GM19463 (cell line): ENCODE data around the gene PLEKHH3.
"Not testable (repeated sequence)": the region's sequence is repeated elsewhere in the genome, so short reads cannot be mapped to it uniquely, and the experiment has no call there.

ENCODE experiments used
- ATAC-seq: cut with Tn5 transposase; IDR thresholded peaks from one replicate; pipeline ENCODE4 v1.9.1; 2021; ENCODE audit warnings: mild to moderate bottlenecking, moderate library complexity; ENCODE audit not compliant: unreplicated experiment

Gene PLEKHH3

GRCh38 chr17:42642336-42642735 lies 34.5 kb downstream of the PLEKHH3 start:
- no peak for ATAC-seq

GRCh38 chr17:42640121-42640520 lies 36.7 kb downstream of the PLEKHH3 start:
- no peak for ATAC-seq

DNA sequence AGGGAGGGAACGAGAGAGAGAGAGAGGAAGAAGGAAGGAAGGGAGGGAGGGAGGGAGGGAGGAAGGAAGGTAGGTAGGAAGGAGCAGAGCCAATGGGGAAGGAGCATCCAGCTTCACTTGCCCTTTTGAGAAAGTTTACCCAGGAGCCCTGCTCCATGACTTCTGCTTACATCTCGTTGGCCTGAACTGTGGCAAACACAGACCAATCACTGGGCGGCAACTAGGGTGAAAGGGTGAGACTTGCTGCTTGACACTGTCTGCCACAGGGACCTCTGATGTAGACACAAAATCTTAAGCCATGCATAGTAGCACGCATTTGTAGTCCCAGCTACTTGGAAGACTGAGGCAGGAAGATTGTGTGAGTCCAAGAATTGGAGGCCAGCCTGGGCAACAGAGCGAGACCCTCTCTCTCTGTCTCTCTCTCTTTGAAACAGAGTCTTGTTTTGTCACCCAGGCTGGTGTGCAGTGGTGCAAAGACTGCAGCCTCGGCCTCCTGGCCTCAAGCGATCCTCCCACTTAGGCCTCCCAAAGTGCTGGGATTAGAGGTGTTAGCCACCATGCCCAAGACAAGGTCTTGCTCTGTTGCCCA lies 37.2 kb downstream of the PLEKHH3 start:
- no peak for ATAC-seq

DNA sequence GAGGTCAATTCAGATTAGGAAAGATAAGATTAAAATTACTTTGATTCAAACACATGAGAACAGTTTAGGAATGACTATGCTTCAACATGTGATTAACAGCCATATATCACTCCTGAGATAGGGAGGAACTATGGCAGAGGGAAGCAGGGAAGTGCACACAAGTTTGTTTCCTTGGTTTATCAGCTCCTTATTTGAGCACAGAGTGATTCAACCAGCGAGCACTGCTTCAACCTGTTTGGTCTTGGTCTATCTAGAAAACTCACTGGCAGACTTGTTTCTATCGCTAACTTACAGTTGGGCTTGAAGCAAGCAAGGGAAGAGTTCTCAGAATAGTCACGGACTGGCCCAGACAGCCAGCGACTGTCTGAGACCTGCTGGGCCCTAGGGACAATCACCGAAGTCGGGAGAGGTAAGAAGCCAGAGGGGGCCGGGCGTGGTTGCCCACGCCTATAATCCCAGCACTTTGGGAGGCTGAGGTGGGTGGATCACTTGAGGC lies 43.8 kb downstream of the PLEKHH3 start:
- ATAC-seq = no peak

- ATAC-seq = no peak
Measured at GRCh38 chr17:42629411-42630009, 47.3 kb downstream of the PLEKHH3 start.

DNA sequence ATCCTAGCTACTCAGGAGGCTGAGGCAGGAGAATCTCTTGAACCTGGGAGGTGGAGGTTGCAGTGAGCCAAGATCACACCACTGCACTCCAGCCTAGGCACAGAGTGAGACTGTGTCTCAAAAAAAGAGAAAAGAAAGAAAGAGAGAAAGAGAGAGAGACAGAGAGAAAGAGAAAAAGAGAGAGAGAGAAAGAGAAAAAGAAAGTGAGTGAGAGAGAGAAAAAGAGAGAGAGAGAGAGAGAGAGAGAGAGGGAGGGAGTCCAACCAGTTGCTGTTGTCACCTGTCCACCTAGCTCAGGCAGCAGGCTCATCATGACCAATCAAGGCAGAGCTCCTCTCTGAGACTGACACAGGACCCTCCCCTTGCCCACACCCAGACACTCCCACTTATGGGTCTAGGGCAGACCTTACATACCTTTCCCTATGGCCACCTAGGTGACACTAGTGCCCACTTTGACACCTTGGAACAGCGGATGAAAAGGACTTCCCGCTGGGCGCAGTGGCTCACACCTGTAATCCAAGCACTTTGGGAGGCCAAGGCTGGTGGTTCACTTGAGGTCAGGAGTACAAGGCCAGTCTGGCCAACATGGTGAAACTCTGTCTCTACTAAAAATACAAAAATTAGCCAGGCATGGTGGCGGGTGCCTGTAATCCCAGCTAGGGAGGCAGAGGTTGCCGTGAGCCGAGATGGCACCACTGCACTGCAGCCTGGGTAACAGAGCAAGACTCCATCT lies 49.6 kb downstream of the PLEKHH3 start:
- ATAC-seq = not testable (repeated sequence)

DNA sequence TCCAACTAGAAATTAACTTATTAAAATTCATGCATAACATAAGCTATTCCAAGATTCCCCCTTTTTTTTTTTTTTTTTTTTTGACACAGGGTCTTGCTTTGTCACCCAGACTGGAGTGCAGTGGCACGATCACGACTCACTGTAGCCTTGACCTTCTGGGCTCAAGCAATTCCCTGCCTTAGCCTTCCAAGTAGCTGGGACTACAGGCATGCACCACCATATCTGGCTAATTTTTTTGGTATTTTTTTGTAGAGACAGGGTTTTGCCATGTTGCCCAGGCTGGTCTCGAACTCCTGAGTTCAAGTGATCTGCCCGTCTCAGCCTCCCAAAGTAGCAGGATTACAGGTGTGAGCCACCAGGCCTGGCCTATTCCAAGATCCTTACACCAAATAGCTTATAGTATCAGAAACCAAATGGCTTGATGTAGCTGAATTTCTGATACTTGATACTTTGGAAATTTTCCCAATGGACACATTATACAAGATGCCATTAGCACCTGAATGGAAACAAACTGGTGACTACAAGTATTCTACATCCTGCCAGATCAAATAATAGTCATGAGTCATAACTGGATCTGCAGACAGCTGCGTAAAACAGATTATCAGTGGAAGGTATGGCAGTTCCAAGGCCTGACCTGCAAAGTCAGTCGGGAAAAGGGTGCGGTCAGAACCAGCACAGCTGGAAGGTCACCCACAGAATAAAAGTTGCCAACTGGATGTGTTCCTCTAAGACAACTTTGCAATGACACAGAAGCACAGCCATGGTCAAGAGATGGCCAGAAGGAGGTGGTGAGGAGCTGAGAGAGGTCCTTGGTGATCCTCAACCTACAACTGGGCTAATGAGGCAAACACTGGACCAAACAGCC lies 52.8 kb downstream of the PLEKHH3 start:
- ATAC-seq = no peak

- no peak for ATAC-seq
Measured at GRCh38 chr17:42623271-42623670, 53.5 kb downstream of the PLEKHH3 start.

DNA sequence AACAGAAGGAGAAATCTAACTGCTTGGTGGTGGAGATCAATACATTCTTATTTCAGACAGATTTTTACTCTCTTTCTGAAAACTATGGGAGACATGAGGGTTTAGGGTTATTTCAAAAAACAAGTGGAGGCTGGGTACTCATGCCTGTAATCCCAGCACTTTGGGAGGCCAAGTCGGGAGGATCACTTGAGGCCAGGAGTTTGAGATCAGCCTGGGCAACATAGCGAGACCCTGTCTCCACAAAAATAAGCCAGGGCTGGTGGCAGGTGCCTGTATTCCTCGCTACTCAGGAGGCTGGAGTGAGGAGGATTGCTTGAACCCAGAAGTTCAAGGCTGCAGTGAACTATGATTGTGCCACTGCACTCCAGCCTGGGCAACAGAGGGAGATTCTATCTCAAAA lies 54.8 kb downstream of the PLEKHH3 start:
- ATAC-seq = not testable (repeated sequence)

DNA sequence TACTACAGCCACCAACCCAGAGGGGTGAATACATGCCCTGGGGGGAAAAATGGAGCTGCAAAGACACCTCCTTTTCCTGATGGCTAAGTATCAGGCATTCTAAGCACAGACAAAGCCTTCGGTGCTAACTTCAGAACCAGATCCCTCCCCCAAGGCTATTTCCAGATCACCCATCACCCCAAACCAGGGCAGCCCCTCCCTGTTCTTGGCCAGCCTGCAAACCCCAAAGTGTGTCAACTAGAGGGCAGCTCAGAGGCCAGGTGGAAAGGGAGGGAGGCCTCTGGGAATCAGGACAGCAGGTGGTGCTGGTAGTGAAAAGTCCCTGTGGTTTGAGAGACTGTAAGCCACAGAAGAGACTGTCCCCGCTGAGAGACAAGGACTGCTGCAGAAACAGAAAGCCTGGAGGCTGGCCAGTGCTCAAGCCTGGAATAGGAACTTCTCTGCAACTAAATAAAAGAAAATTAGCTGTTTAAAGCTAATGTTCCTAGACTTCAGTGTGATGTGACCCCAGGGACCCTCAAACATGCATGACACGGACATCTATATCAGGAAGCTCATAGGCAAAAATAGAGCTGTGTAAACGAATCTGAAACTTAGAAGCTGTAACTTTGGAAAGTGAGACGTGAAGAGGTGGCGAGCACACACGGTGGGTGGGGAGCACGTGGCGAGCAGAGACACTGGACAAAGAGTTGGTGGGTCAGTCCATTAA lies 58.2 kb downstream of the PLEKHH3 start:
- peak; percentile 79 for ATAC-seq

DNA sequence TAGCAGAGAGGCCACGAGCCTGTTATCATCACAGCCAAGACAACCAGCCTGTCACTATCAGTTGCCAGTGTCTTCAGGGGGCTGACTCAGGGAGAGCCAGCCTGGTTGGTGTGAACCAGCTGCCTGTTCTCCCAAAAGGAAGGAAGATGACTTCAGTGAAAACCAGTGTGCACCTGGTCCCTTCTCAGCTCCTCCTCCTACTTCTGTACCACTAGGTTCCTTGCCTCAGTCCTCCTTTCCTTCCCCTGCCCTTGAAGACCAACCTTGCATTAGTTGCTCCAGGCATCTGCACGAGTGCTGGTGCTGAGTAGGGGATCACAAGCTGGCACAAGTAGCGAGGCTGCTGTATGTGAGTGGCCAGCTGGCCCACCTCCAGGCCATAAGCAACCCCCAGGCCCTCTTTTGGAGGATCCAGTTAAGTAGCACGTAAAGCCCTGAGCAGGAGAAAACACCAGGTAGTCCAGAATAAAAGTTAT lies 58.8 kb downstream of the PLEKHH3 start:
- ATAC-seq = peak; percentile 29
